IMR-90 (cell line): ENCODE data around the gene BRD4. TPM values are rescaled to one million over a fixed set of nuclear protein-coding genes. Genes with fewer than 3 reads are reported as not detected.

Experiments
- ATAC-seq: fragments of 200-7000 bp; cut with Tn5 transposase; 2 replicates; pipeline ENCODE4 v1.9.1; 2020; ENCODE audit warnings: low read depth, mild to moderate bottlenecking, moderate library complexity
- BruUV-seq: library from RNA; stranded (reverse); fragments of 400-500 nt; replicated peaks from 2 replicates; lab custom pipeline; 2021; lab: Mats Ljungman, UMichigan
- CTCF ChIA-PET: fragments of 300-600 bp; formaldehyde crosslinking; extraction: SDS; loops from one replicate; lab custom pipeline; 2021; ENCODE audit warnings: antibody characterized with exemption; lab: Yijun Ruan, JAX
- POLR2A ChIA-PET: fragments of 300-600 bp; sonication (Branson Sonifier 250); formaldehyde crosslinking; loops from one replicate; lab custom pipeline; 2022; ENCODE audit warnings: antibody characterized with exemption; ENCODE audit not compliant: unreplicated experiment; lab: Charles Lee
- DNase-seq: peaks from one replicate; pipeline ENCODE4 v3.0.0; 2013
- H2AFZ ChIP-seq: replicated peaks from 2 replicates; pipeline ENCODE3; 2013; ENCODE audit warnings: low read length, mild to moderate bottlenecking; ENCODE audit not compliant: poor library complexity
- H2AK5ac ChIP-seq: 2 replicates; pipeline ENCODE4 v1.6.1; 2013; ENCODE audit warnings: low read depth, low read length, inconsistent platforms
- H2AK9ac ChIP-seq: replicated peaks from 2 replicates; pipeline ENCODE3; 2013; ENCODE audit warnings: mild to moderate bottlenecking, low read depth, low read length, moderate library complexity; ENCODE audit not compliant: poor library complexity
- H2BK120ac ChIP-seq: 2 replicates; pipeline ENCODE4 v1.6.1; 2013; ENCODE audit warnings: low read depth, low read length, inconsistent platforms
- H2BK15ac ChIP-seq: 3 replicates; pipeline ENCODE4 v1.6.1; 2013; ENCODE audit warnings: low read depth, low read length, inconsistent platforms
- H2BK20ac ChIP-seq: 2 replicates; pipeline ENCODE4 v1.6.1; 2013; ENCODE audit warnings: low read depth, mild to moderate bottlenecking, inconsistent platforms, low read length, moderate library complexity
- H2BK5ac ChIP-seq: 2 replicates; pipeline ENCODE4 v1.6.1; 2013; ENCODE audit warnings: mild to moderate bottlenecking, low read depth, low read length, inconsistent platforms; ENCODE audit not compliant: poor library complexity, severe bottlenecking
- H3K14ac ChIP-seq: replicated peaks from 2 replicates; pipeline ENCODE4 v1.6.1; 2013; ENCODE audit warnings: low read depth, low read length, inconsistent platforms
- H3K18ac ChIP-seq: 2 replicates; pipeline ENCODE4 v1.6.1; 2013; ENCODE audit warnings: low read depth, low read length, control low read depth
- H3K23ac ChIP-seq: 2 replicates; pipeline ENCODE4 v1.6.1; 2013; ENCODE audit warnings: low read depth, low read length, inconsistent platforms
- H3K27ac ChIP-seq: 2 replicates; pipeline ENCODE4 v1.5.1; 2013; ENCODE audit warnings: mild to moderate bottlenecking, control low read depth, low read length; ENCODE audit not compliant: insufficient read depth
- H3K27me3 ChIP-seq: 2 replicates; pipeline ENCODE4 v1.6.1; 2013; ENCODE audit warnings: low read length; ENCODE audit not compliant: control insufficient read depth, insufficient read depth
- H3K36me3 ChIP-seq: 2 replicates; pipeline ENCODE4 v1.6.1; 2013; ENCODE audit warnings: low read length, mixed read lengths; ENCODE audit not compliant: control insufficient read depth, insufficient read depth
- H3K4ac ChIP-seq: 2 replicates; pipeline ENCODE4 v1.6.1; 2013; ENCODE audit warnings: low read depth, low read length, inconsistent platforms
- H3K4me1 ChIP-seq: 2 replicates; pipeline ENCODE4 v1.6.1; 2013; ENCODE audit warnings: low read length, mixed read lengths; ENCODE audit not compliant: control insufficient read depth, insufficient read depth
- H3K4me2 ChIP-seq: 2 replicates; pipeline ENCODE4 v1.6.1; 2013; ENCODE audit warnings: low read depth, mild to moderate bottlenecking, control low read depth, low read length, moderate library complexity
- H3K4me3 ChIP-seq: 2 replicates; pipeline ENCODE4 v1.5.1; 2013; ENCODE audit warnings: low read depth, mild to moderate bottlenecking, control low read depth, low read length, moderate library complexity; ENCODE audit not compliant: insufficient read depth
- H3K56ac ChIP-seq: 2 replicates; pipeline ENCODE4 v1.6.1; 2013; ENCODE audit warnings: low read length, inconsistent platforms; ENCODE audit not compliant: insufficient read depth; ENCODE audit errors: extremely low read depth
- H3K79me1 ChIP-seq, 2 experiments: 2 replicates each; pipeline ENCODE4 v1.6.1; 2013; ENCODE audit warnings: low read length in 2 of 2, inconsistent platforms in 1 of 2, low read depth in 1 of 2
- H3K9ac ChIP-seq: 2 replicates; pipeline ENCODE4 v1.6.1; 2013; ENCODE audit warnings: low read depth, low read length, control low read depth
- H3K9me1 ChIP-seq: 2 replicates; pipeline ENCODE4 v1.6.1; 2013; ENCODE audit warnings: low read length, inconsistent platforms; ENCODE audit not compliant: insufficient read depth
- H3K9me3 ChIP-seq: 2 replicates; pipeline ENCODE4 v1.6.1; 2013; ENCODE audit warnings: low read length; ENCODE audit not compliant: control insufficient read depth, insufficient read depth
- H4K20me1 ChIP-seq: 2 replicates; pipeline ENCODE4 v1.6.1; 2013; ENCODE audit warnings: low read length, inconsistent platforms; ENCODE audit not compliant: insufficient read depth
- H4K5ac ChIP-seq: 2 replicates; pipeline ENCODE4 v1.6.1; 2013; ENCODE audit warnings: mild to moderate bottlenecking, low read depth, low read length, control low read depth
- H4K8ac ChIP-seq, 2 experiments: 2 replicates each; pipeline ENCODE4 v1.6.1; 2013; ENCODE audit warnings: low read depth in 2 of 2, low read length in 2 of 2, control low read depth in 1 of 2, inconsistent platforms in 1 of 2
- H4K91ac ChIP-seq: 2 replicates; pipeline ENCODE4 v1.6.1; 2013; ENCODE audit warnings: low read depth, low read length, inconsistent platforms; ENCODE audit not compliant: insufficient read depth
- CEBPB ChIP-seq: IDR thresholded peaks from 2 replicates; pipeline ENCODE4 v1.6.1; 2012; ENCODE audit warnings: low read depth, low read length, improper control_type of control experiment
- CHD1 ChIP-seq: IDR thresholded peaks from 2 replicates; pipeline ENCODE4 v1.6.1; 2012; ENCODE audit warnings: low read depth, low read length, improper control_type of control experiment
- FOS ChIP-seq: fragments of 150-350 bp; IDR thresholded peaks from 2 replicates; pipeline ENCODE4 v1.6.1; 2016; ENCODE audit warnings: low read depth, low read length
- MAFK ChIP-seq: IDR thresholded peaks from 2 replicates; pipeline ENCODE4 v1.6.1; 2012; ENCODE audit warnings: low read depth, low read length, improper control_type of control experiment
- MAZ ChIP-seq: IDR thresholded peaks from 2 replicates; pipeline ENCODE4 v1.6.1; 2012; ENCODE audit warnings: low read depth, mild to moderate bottlenecking, low read length, improper control_type of control experiment, moderate library complexity, borderline replicate concordance
- RCOR1 ChIP-seq: IDR thresholded peaks from 2 replicates; pipeline ENCODE4 v1.6.1; 2012; ENCODE audit warnings: mild to moderate bottlenecking, low read length, improper control_type of control experiment; ENCODE audit not compliant: insufficient replicate concordance
- RFX5 ChIP-seq: IDR thresholded peaks from 2 replicates; pipeline ENCODE4 v1.8.0; 2012; ENCODE audit warnings: low read depth, mild to moderate bottlenecking, low read length, moderate library complexity
- SMC3 ChIP-seq: fragments of 150-350 bp; IDR thresholded peaks from 2 replicates; pipeline ENCODE4 v1.6.1; 2016; ENCODE audit warnings: low read depth, mild to moderate bottlenecking, antibody characterized with exemption, low read length, moderate library complexity
- USF2 ChIP-seq: fragments of 150-350 bp; IDR thresholded peaks from 2 replicates; pipeline ENCODE4 v1.6.1; 2017; ENCODE audit warnings: mild to moderate bottlenecking, antibody characterized with exemption, low read length, low read depth
- WGBS, 2 experiments: methylation state at CpG; one replicate each; pipeline versions ENCODE4 v1.1.5 to v1.1.7; 2013; ENCODE audit warnings: missing lambda C conversion rate in 2 of 2; ENCODE audit not compliant: insufficient read length in 1 of 2; ENCODE audit errors: extremely low coverage in 2 of 2; 5-methylcytosine and 5-hydroxymethylcytosine counted together
- dilution Hi-C: fragments of 300-500 bp; cut with HindIII; formaldehyde crosslinking; loops from one replicate; pipeline ENCODE4 v1.14.3; 2018; ENCODE audit warnings: low sequenced_read_pairs; ENCODE audit not compliant: unreplicated experiment
- in situ Hi-C: fragments of 300-500 bp; cut with MboI; formaldehyde crosslinking; loops from 3 replicates; pipeline ENCODE4 v1.14.3; 2019; ENCODE audit warnings: low sequenced_read_pairs, inconsistent platforms, mixed read lengths
- intact Hi-C: fragments of 100-400 bp; cut with micrococcal nuclease; formaldehyde crosslinking; loops from 2 replicates; pipeline ENCODE4 v1.10.0; 2022
- polyA plus RNA-seq, 3 experiments: library from polyadenylated mRNA; depleted of rRNA; stranded (reverse); fragments of >200 nt; gene quantifications; 2 replicates each; pipeline ENCODE4 v1.2.3, GENCODE V29; 2012; ENCODE audit warnings: low replicate concordance in 1 of 3
- total RNA-seq: library from RNA; depleted of rRNA; stranded (reverse); fragments of >200 nt; gene quantifications from 2 replicates; pipeline ENCODE4 v1.2.3, GENCODE V29; 2012

BRD4 gene
- total and polyA plus RNA-seq, 2 of the 4 experiments (the other 2 are of a cell fraction), result 7.0 to 21.1 TPM

- peaks cover 5 to 92% of the 10 kb centered on the region in 2 experiments; a peak in 3 of 4 replicates for H3K79me1 ChIP-seq
- ChIA-PET POLR2A (no interaction called here), CTCF (interaction anchor here (0.5 to 0.8 kb wide), 2 partner anchors 33 to 110 kb away, joined by 3 read pairs; no protein-coding TSS in a partner anchor)
- no peak overlapping the region for H3K18ac ChIP-seq
- H2AK5ac ChIP-seq, result no peak overlapping the region
- intact Hi-C loops (loop anchor here (5.0 kb wide), 1 partner anchor 37 kb away; no protein-coding TSS in a partner anchor), in situ Hi-C loops (no loop called here), dilution Hi-C loops (no loop called here)
- no peak for TF ChIP-seq RFX5
- no peak for TF ChIP-seq RCOR1
- TF ChIP-seq FOS, result no peak
- TF ChIP-seq MAZ, result no peak
- TF ChIP-seq USF2, result no peak
- TF ChIP-seq CEBPB, result no peak
- TF ChIP-seq CHD1, result no peak
- TF ChIP-seq SMC3, result no peak
- TF ChIP-seq MAFK, result no peak
- H3K4ac ChIP-seq, result no peak overlapping the region
- no peak overlapping the region for H2BK120ac ChIP-seq
- no CpG with 5 or more reads among the region's 3 CpGs for WGBS, 2 experiments
- ATAC-seq (no peak), DNase-seq (no peak)
- H2BK15ac ChIP-seq, result no peak overlapping the region
- H3K9ac ChIP-seq, result no peak overlapping the region
- no peak overlapping the region for H4K8ac ChIP-seq
- no peak overlapping the region for H4K5ac ChIP-seq
- peak overlapping the region; percentile 46; the same call in 1 of the 2 replicates for H3K23ac ChIP-seq
- peaks cover 100% of the 10 kb centered on the region for H4K20me1 ChIP-seq
- H2BK20ac ChIP-seq, result no peak overlapping the region
- no peaks in the 10 kb centered on the region for H3K36me3 ChIP-seq
- no peak overlapping the region for H2BK5ac ChIP-seq
- no peak overlapping the region for H4K91ac ChIP-seq
- H2AK9ac ChIP-seq, result peak overlapping the region; percentile 66
- peaks cover 74% of the 10 kb centered on the region for H3K9me1 ChIP-seq
- BruUV-seq, result no TSS peak
- no peaks in the 10 kb centered on the region for H3K27me3 ChIP-seq
- H3K56ac ChIP-seq, result no peak overlapping the region
- H3K4me1 ChIP-seq, result peaks cover 45% of the 10 kb centered on the region
- H3K27ac ChIP-seq, result no peak overlapping the region
- no peak overlapping the region for H3K4me2 ChIP-seq
- H3K9me3 ChIP-seq, result no peaks in the 10 kb centered on the region
- H3K14ac ChIP-seq, result peak overlapping the region; percentile 13; the same call in 1 of the 2 replicates
- H2AFZ ChIP-seq, result no peak overlapping the region
- H3K4me3 ChIP-seq, result no peak overlapping the region
Measured at GRCh38 chr19:15284896-15285295, 47.4 kb downstream of the BRD4 start.
